T-cell (primary cell): ENCODE data around the gene TLE2. TPM values are rescaled to one million over a fixed set of nuclear protein-coding genes. Genes with fewer than 3 reads are reported as not detected.

Source experiments
- ATAC-seq, 4 experiments: fragments of 200-7000 bp in 3 of 4; fragments of 150-1000 bp in 1 of 4; cut with Tn5 transposase; replicated peaks in 1 of 4; 1 replicate in 3 of 4; 2 replicates in 1 of 4; pipeline ENCODE4 v1.10.0; 2021; ENCODE audit warnings: moderate library complexity in 3 of 4, mild to moderate bottlenecking in 2 of 4, moderate number of reproducible peaks in 1 of 4
- CTCF ChIA-PET, 2 donors: fragments of 300-600 bp; sonication (Branson Sonifier 250); formaldehyde crosslinking; loops; one replicate each; lab custom pipeline; 2022; ENCODE audit warnings: antibody characterized with exemption in 2 of 2; lab: Charles Lee
- POLR2A ChIA-PET, 2 donors: fragments of 300-600 bp; sonication (Branson Sonifier 250); formaldehyde crosslinking; loops; one replicate each; lab custom pipeline; 2022; ENCODE audit warnings: antibody characterized with exemption in 2 of 2; lab: Charles Lee
- DNase-seq, 35 experiments: peaks; one replicate each; pipeline versions ENCODE4 v3.0.0 to v3.0.0-alpha.2; 2013 to 2023
- H3K27ac ChIP-seq: one replicate; pipeline ENCODE4 v1.5.1; 2013; ENCODE audit warnings: low read length
- H3K27me3 ChIP-seq, 2 experiments: replicated peaks in 1 of 2; 1 replicate in 1 of 2; 2 replicates in 1 of 2; pipeline versions ENCODE4 v1.6.1 to v1.7.0; 2013; ENCODE audit warnings: low read length in 1 of 2, mixed read lengths in 1 of 2; ENCODE audit not compliant: control insufficient read depth in 2 of 2, insufficient read depth in 2 of 2; ENCODE audit errors: extremely low read depth in 1 of 2
- H3K36me3 ChIP-seq, 2 donors: 1 replicate in 1 of 2; 2 replicates in 1 of 2; pipeline versions ENCODE4 v1.6.1 to v1.7.0; 2013; ENCODE audit warnings: low read length in 1 of 2; ENCODE audit not compliant: control insufficient read depth in 2 of 2, insufficient read depth in 1 of 2; ENCODE audit errors: extremely low read depth in 1 of 2
- H3K4me1 ChIP-seq, 2 experiments: 1 replicate in 1 of 2; 2 replicates in 1 of 2; pipeline versions ENCODE4 v1.6.1 to v1.7.0; 2013; ENCODE audit warnings: low read length in 2 of 2, mixed read lengths in 1 of 2; ENCODE audit not compliant: insufficient read depth in 2 of 2, control insufficient read depth in 1 of 2; ENCODE audit errors: extremely low read depth in 1 of 2
- H3K4me3 ChIP-seq, 2 donors: 1 replicate in 1 of 2; 2 replicates in 1 of 2; pipeline versions ENCODE4 v1.5.1 to v1.7.0; 2013; ENCODE audit warnings: mild to moderate bottlenecking in 2 of 2, low read length in 1 of 2, moderate library complexity in 1 of 2; ENCODE audit not compliant: control insufficient read depth in 1 of 2; ENCODE audit errors: extremely low read depth in 1 of 2
- H3K9me3 ChIP-seq: 2 replicates; pipeline ENCODE4 v1.7.0; 2013
- H3K27ac Mint-ChIP-seq, 2 donors: one replicate each; pipeline ENCODE4 v1.8.0; 2020 to 2021; ENCODE audit warnings: mild to moderate bottlenecking in 2 of 2, mixed read lengths in 2 of 2
- H3K27me3 Mint-ChIP-seq, 2 donors: one replicate each; pipeline ENCODE4 v1.8.0; 2021 to 2022; ENCODE audit warnings: mixed read lengths in 2 of 2
- H3K36me3 Mint-ChIP-seq: one replicate; pipeline ENCODE4 v1.8.0; 2021; ENCODE audit warnings: mixed read lengths
- H3K4me1 Mint-ChIP-seq, 3 donors: one replicate each; pipeline ENCODE4 v1.8.0; 2020 to 2022; ENCODE audit warnings: mixed read lengths in 3 of 3, mild to moderate bottlenecking in 1 of 3
- H3K4me3 Mint-ChIP-seq, 3 donors: one replicate each; pipeline ENCODE4 v1.8.0; 2020 to 2022; ENCODE audit warnings: mild to moderate bottlenecking in 3 of 3, mixed read lengths in 3 of 3, moderate library complexity in 3 of 3
- H3K9me3 Mint-ChIP-seq, 3 donors: one replicate each; pipeline ENCODE4 v1.8.0; 2020 to 2022; ENCODE audit warnings: mixed read lengths in 3 of 3
- whole genome bisulfite sequencing: methylation state at CpG from one replicate; pipeline ENCODE4 v1.1.5; 2013; ENCODE audit warnings: missing lambda C conversion rate; ENCODE audit not compliant: insufficient coverage; 5-methylcytosine and 5-hydroxymethylcytosine counted together
- total RNA-seq, 35 experiments: library from RNA in 6 of 35; stranded (reverse) in 6 of 35; fragments of 120-200 nt in 1 of 35; gene quantifications; one replicate each; pipeline versions ENCODE4 v1.2.1 to v1.2.4 and lab custom pipeline; 2013 to 2026

Gene TLE2
- total RNA-seq, 5 donors from 2014 or later (not counting 1 experiment from before 2014, with no cell fraction given) = 16.7 to 29.7 (median 21.5) TPM

GRCh38 chr19:3001235-3001800, 27.8 kb downstream of the TLE2 start:
- H3K27me3 Mint-ChIP-seq = no peaks in the 10 kb centered on the region
- Histone ChIP-seq H3K4me3 (no peak overlapping the region), H3K27me3 (no peaks in the 10 kb centered on the region), H3K27ac (no peak overlapping the region), H3K4me1 (no peaks in the 10 kb centered on the region), H3K36me3 (peaks cover 0 to 3% of the 10 kb centered on the region in 2 donors), H3K9me3 (no peaks in the 10 kb centered on the region)
- WGBS = no CpG with 5 or more reads among the region's 6 CpGs
- DNase-seq = no peak
- H3K4me3 Mint-ChIP-seq = no peak overlapping the region
- peaks cover 11% of the 10 kb centered on the region for H3K36me3 Mint-ChIP-seq
- ATAC-seq = no peak
- POLR2A ChIA-PET = no interaction called here
- no peaks in the 10 kb centered on the region for H3K9me3 Mint-ChIP-seq
- no peaks in the 10 kb centered on the region for H3K4me1 Mint-ChIP-seq
- CTCF ChIA-PET = no interaction called here
- no peak overlapping the region for H3K27ac Mint-ChIP-seq

- no peaks in the 10 kb centered on the region for H3K27me3 ChIP-seq
- WGBS = 92% methylated on average over 7 of the region's 11 CpGs
- ATAC-seq (no peak), DNase-seq (no peak)
- no peak overlapping the region for H3K27ac Mint-ChIP-seq
- ChIA-PET CTCF (no interaction called here), POLR2A (no interaction called here)
- no peaks in the 10 kb centered on the region for H3K9me3 Mint-ChIP-seq
- no peaks in the 10 kb centered on the region for H3K9me3 ChIP-seq
- no peak overlapping the region for H3K27ac ChIP-seq
- no peaks in the 10 kb centered on the region for H3K4me1 ChIP-seq
- H3K4me1 Mint-ChIP-seq = no peaks in the 10 kb centered on the region
- H3K4me3 ChIP-seq = no peak overlapping the region
- H3K36me3 ChIP-seq = no peaks in the 10 kb centered on the region
- H3K36me3 Mint-ChIP-seq = peaks cover 11% of the 10 kb centered on the region
- no peak overlapping the region for H3K4me3 Mint-ChIP-seq
- H3K27me3 Mint-ChIP-seq = no peaks in the 10 kb centered on the region
These were observed 30.4 kb downstream of the TLE2 start for GRCh38 chr19:2998642-2999041.

- ATAC-seq (no peak), DNase-seq (no peak)
- Histone ChIP-seq H3K36me3 (no peaks in the 10 kb centered on the region), H3K9me3 (no peaks in the 10 kb centered on the region), H3K4me1 (no peaks in the 10 kb centered on the region), H3K27ac (no peak overlapping the region), H3K4me3 (no peak overlapping the region), H3K27me3 (peaks cover 0 to 4% of the 10 kb centered on the region in 2 experiments)
- WGBS = 86% methylated on average over 8 of the region's 13 CpGs
- H3K9me3 Mint-ChIP-seq = no peaks in the 10 kb centered on the region
- no peak overlapping the region for H3K27ac Mint-ChIP-seq
- peaks cover 11% of the 10 kb centered on the region for H3K36me3 Mint-ChIP-seq
- no peaks in the 10 kb centered on the region for H3K4me1 Mint-ChIP-seq
- POLR2A ChIA-PET = no interaction called here
- CTCF ChIA-PET = no interaction called here
- no peaks in the 10 kb centered on the region for H3K27me3 Mint-ChIP-seq
- no peak overlapping the region for H3K4me3 Mint-ChIP-seq
These were observed 31.4 kb downstream of the TLE2 start for GRCh38 chr19:2997720-2998119.

GRCh38 chr19:2994588-2995131, 34.4 kb downstream of the TLE2 start:
- Mint-ChIP-seq H3K36me3 (peaks cover 11% of the 10 kb centered on the region), H3K27me3 (no peaks in the 10 kb centered on the region), H3K4me3 (no peak overlapping the region), H3K27ac (no peak overlapping the region), H3K9me3 (no peaks in the 10 kb centered on the region), H3K4me1 (no peaks in the 10 kb centered on the region)
- 89% methylated on average over 3 of the region's 15 CpGs for WGBS
- ChIA-PET POLR2A (interaction anchor here in 1 of 2 donors (0.6 kb wide), 1 partner anchor 347 kb away, joined by 6 read pairs; no protein-coding TSS in a partner anchor), CTCF (no interaction called here)
- no peak overlapping the region for H3K27ac ChIP-seq
- ATAC-seq (no peak), DNase-seq (no peak)
- H3K27me3 ChIP-seq = peaks cover 0 to 9% of the 10 kb centered on the region in 2 experiments
- H3K36me3 ChIP-seq = no peaks in the 10 kb centered on the region
- no peak overlapping the region for H3K4me3 ChIP-seq
- H3K9me3 ChIP-seq = no peaks in the 10 kb centered on the region
- H3K4me1 ChIP-seq = no peaks in the 10 kb centered on the region

GRCh38 chr19:2993579-2993978, 35.5 kb downstream of the TLE2 start:
- Mint-ChIP-seq H3K27me3 (no peaks in the 10 kb centered on the region), H3K9me3 (no peaks in the 10 kb centered on the region), H3K4me3 (no peak overlapping the region), H3K4me1 (no peaks in the 10 kb centered on the region), H3K36me3 (peaks cover 7% of the 10 kb centered on the region), H3K27ac (no peak overlapping the region)
- DNase-seq (no peak), ATAC-seq (no peak)
- no peaks in the 10 kb centered on the region for H3K4me1 ChIP-seq
- ChIA-PET POLR2A (no interaction called here), CTCF (no interaction called here)
- peaks cover 0 to 18% of the 10 kb centered on the region in 2 experiments for H3K27me3 ChIP-seq
- H3K4me3 ChIP-seq = no peak overlapping the region
- H3K36me3 ChIP-seq = no peaks in the 10 kb centered on the region
- WGBS = no CpG with 5 or more reads among the region's 9 CpGs
- no peaks in the 10 kb centered on the region for H3K9me3 ChIP-seq
- no peak overlapping the region for H3K27ac ChIP-seq

- Mint-ChIP-seq H3K27me3 (no peaks in the 10 kb centered on the region), H3K27ac (no peak overlapping the region), H3K9me3 (no peaks in the 10 kb centered on the region), H3K36me3 (peaks cover 7% of the 10 kb centered on the region), H3K4me3 (no peak overlapping the region), H3K4me1 (no peaks in the 10 kb centered on the region)
- ChIA-PET POLR2A (no interaction called here), CTCF (no interaction called here)
- Histone ChIP-seq H3K27ac (no peak overlapping the region), H3K4me3 (no peak overlapping the region), H3K36me3 (no peaks in the 10 kb centered on the region), H3K27me3 (peaks cover 0 to 18% of the 10 kb centered on the region in 2 experiments), H3K9me3 (no peaks in the 10 kb centered on the region), H3K4me1 (no peaks in the 10 kb centered on the region)
- WGBS = 78% methylated on average over 7 of the region's 14 CpGs
- DNase-seq (no peak), ATAC-seq (no peak)
These were observed 36.1 kb downstream of the TLE2 start for GRCh38 chr19:2992958-2993357.
